HG02610 (cell line): ENCODE results near the gene CCNDBP1.
"Not testable (repeated sequence)": the region's sequence is repeated elsewhere in the genome, so short reads cannot be mapped to it uniquely, and the experiment has no call there.

Experiments used
- ATAC-seq: cut with Tn5 transposase; IDR thresholded peaks from one replicate; pipeline ENCODE4 v1.9.1; 2021; ENCODE audit warnings: mild to moderate bottlenecking, moderate library complexity; ENCODE audit not compliant: unreplicated experiment

Gene CCNDBP1

DNA sequence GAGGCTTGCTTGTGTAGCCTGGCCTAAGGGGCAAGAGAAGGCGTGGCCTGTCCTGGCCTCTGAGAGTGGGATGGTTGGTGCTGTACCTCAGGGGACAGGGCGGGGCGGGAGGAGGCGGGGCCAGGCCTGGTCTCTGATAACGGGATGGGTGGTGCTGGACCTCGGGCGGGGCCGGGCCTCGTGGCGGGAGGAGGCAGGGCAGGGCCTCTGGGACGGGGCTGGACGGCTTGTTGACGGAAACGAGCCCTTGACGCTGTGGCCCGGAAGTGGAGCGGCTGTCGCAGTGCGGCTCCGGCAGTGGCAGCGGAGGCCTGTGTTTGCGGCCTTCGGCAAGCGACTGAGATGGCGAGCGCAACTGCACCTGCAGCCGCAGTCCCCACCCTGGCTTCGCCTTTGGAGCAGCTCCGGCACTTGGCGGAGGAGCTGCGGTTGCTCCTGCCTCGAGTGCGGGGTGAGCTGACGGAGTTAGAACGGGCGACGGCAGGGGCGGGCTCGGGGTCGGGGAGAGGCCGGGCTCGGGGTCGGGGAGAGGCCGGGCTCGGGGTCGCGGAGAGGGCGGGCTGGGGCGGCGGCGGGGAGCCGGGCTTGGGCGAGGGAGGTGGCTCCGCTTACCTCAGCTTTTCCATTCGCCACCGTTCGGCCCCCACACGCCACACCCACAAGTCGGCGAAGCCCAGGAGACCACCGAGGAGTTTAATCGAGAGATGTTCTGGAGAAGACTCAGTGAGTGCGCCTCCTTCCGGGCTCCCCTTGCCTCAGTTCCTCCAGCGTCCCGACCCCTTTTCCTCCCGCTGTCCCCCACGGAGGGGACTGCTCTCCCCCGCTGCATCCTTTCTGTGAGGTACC is at the start of gene CCNDBP1:
CCNDBP1 (plus strand) TSS at position 247 of the 846 bp plus-strand sequence; CDS start at position 343, 96 bp downstream.
- peak; percentile 95 for ATAC-seq

- no peak for ATAC-seq
Observed at GRCh38 chr15:43143203-43143941, 41.8 kb upstream of the CCNDBP1 start.

DNA sequence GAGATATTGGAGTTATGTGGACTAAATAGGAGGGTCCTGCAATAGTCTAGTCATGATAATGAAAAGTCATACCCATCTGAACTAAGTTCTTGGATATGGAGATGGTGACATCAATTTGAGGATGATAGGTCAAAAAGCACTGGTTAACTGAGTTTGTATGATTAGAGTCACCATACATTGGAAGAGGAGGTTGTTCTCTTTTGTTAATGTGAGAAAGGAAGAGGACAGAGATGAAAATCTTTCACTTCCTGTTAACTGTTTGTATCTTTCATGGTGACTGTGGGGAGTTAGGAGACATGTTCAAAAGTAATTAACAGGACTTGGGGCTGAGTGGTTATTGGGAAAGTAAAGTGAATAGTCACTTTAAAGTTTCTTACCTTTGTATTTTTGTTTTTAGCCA is 40.7 kb upstream of the CCNDBP1 start:
- ATAC-seq, result no peak

- ATAC-seq, result no peak
Observed at GRCh38 chr15:43146184-43146583, 39.0 kb upstream of the CCNDBP1 start.

- no peak for ATAC-seq
Observed at GRCh38 chr15:43150191-43150929, 34.8 kb upstream of the CCNDBP1 start.

DNA sequence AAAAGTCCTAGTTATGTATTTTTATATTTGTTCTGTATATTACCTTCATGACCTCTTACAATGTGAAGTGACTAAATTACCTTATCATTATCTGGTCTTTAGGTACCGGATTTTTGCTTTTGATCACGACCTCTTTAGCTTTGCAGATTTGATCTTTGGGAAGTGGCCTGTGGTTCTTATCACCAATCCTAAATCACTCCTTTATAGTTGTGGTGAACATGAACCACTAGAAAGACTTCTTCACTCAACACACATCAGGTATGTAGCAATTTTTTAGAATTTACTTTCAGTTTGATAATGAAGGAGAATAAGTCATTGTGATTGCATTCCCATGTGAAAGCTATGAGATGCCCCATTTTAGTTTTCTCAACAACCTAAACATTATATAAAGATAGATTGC is 33.5 kb upstream of the CCNDBP1 start:
- no peak for ATAC-seq

- ATAC-seq, result no peak
Observed at GRCh38 chr15:43153269-43153668, 31.9 kb upstream of the CCNDBP1 start.

GRCh38 chr15:43165801-43166325 is 19.3 kb upstream of the CCNDBP1 start:
- ATAC-seq, result no peak

DNA sequence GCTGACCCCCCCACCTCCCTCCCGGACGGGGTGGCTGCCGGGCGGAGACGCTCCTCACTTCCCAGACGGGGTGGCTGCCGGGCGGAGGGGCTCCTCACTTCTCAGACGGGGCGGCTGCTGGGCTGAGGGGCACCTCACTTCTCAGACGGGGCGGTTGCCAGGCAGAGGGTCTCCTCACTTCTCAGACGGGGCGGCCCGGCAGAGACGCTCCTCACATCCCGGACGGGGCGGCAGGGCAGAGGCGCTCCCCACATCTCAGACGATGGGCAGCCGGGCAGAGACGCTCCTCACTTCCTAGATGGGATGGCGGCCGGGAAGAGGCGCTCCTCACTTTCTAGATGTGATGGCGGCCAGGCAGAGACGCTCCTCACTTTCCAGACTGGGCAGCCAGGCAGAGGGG is 17.9 kb upstream of the CCNDBP1 start:
- not testable (repeated sequence) for ATAC-seq

- no peak for ATAC-seq
Observed at GRCh38 chr15:43168192-43169107, 16.8 kb upstream of the CCNDBP1 start.

GRCh38 chr15:43169888-43170287 is 15.3 kb upstream of the CCNDBP1 start:
- ATAC-seq, result no peak

DNA sequence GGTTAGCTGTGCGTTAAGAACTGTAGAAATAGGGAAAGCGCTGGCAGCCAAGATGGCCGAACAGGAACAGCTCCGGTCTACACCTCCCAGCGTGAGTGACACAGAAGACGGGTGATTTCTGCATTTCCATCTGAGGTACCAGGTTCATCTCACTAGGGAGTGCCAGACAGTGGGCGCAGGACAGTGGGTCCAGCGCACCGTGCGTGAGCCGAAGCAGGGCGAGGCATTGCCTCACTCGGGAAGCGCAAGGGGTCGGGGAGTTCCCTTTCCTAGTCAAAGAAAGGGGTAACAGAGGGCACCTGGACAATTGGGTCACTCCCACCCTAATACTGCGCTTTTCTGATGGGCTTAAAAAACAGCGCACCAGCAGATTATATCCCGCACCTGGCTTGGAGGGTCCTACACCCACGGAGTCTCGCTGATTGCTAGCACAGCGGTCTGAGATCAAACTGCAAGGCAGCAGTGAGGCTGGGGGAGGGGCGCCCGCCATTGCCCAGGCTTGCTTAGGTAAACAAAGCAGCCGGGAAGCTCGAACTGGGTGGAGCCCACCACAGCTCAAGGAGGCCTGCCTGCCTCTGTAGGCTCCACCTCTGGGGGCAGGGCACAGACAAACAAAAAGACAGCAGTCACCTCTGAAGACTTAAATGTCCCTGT is 9.4 kb upstream of the CCNDBP1 start:
- ATAC-seq, result not testable (repeated sequence)

- not testable (repeated sequence) for ATAC-seq
Observed at GRCh38 chr15:43177147-43177546, 8.1 kb upstream of the CCNDBP1 start.

DNA sequence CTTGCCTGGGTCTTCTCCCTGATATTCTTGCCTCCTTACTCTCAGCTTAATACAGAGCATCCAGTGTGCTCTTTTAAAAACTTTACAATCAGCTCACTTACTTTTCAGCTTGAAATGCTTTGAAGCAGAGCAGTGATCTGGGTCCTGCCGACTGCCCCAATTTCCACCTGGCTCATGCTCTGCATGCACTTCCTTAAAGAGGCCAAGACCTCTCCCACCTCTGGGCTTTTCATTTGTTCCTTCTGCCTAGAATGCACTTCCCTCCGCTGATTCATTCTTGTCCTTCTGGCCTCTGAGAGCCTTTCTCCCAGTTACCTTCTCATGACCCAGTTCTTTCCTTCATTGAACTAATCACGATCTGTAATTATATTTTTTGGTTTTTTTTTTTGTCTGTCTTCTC is 1.9 kb upstream of the CCNDBP1 start:
- ATAC-seq, result no peak

DNA sequence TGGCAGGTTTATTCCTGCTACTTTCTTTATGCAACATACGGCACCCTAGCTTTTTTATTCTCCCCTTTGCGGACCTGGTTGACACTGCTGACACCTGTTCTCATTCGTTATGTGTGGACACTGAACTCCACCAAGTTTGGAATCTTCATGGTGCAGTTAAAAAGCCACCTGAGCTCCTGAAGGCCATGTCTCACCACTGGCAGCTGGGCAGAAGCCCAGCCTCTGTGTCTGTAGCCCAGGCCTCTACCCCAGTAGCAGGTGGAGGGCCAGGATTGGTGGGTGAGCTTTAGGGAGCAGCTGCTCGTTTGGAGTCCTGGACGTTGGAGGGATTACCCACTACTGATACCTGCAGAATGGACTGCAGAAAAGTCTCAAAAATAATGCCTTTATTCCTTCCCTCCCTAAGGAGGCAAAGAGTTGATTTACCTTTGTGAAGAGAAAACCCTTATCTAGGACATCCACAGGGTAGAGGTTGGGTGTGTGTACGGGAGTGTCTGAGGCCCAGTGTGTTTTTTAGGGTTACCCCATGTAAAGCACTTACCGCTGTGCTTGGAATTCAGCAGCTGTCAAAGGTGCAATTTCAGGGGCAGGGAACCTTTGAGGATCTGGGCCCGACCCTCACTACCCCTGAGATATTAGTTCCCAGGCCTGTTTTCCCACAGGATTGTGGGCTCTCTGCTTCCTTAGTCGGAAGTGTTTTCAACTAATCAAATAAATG is 637 bp upstream of the CCNDBP1 start:
- ATAC-seq, result no peak

DNA sequence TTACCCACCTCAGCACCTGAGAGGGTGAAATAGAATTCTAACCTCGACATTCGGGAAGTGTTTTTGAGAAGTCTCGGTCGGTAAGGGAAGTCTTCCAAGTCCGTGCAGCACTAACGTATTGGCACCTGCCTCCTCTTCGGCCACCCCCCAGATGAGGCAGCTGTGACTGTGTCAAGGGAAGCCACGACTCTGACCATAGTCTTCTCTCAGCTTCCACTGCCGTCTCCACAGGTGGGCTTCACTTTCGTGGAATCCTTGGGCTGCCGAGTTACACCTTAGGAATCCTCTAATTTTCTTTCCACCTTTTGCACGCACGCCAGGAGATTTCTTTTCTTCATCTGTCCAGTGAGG is 775 bp downstream of the CCNDBP1 start:
- peak; percentile 16 for ATAC-seq

- ATAC-seq, result no peak
Observed at GRCh38 chr15:43187544-43188155, 2.4 kb downstream of the CCNDBP1 start.

DNA sequence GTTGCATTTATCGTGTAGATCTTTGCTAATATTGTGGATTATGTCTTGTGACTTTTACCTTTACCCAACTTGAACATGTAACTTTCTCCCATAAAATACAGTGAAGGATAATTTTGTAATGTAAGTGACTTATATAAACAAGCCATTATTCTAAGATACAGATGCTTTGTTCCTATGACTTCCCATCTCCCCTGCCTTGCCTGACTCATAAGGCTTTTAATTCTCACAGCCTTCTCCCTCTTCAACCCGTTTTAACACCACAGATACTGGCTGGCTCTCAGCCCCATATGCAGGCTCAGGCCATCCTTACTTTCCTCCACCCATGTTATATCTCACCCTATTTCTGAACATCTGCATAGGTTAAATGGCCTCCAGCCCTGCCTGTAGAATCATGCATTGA is 4.1 kb downstream of the CCNDBP1 start:
- ATAC-seq, result no peak

GRCh38 chr15:43190178-43190577 is 5.0 kb downstream of the CCNDBP1 start:
- ATAC-seq, result no peak
